ENCODE results near the gene GUCY1A1.

DNA sequence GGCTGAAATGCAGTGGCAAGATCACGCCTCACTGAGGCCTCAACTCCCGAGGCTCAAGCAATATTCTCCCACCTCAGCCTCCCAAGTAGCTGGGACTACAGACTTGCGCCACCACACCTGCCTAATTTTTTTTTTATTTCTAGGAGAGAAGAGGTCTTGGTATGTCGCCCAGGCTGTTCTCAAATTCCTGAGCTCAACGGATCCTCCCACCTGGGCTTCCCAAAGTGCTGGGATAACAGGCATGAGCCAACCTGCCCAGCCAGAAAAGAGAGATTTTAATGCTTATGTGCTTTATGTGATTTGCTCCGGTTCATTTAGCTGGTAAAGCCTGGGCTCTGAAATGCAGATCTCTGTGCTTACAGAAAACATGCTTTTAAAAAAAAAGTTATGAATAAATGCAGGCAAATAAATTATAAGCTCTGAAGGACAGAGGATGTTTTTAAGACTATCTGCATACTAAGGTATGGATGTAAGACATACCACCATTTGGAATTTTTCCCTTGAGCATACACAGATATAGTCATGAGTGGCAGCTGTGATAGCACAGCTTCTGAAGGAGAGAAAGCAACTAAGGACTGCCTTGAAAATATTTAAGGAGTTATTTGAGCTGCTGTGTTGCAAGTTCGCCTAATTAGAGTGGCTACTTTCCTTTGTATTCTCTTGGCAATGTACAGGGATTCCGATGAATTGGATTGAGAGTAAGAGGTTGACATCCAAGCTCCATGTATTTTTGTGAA lies 106.0 kb downstream of the GUCY1A1 start:
- TF ChIP-seq, protein P1, sequence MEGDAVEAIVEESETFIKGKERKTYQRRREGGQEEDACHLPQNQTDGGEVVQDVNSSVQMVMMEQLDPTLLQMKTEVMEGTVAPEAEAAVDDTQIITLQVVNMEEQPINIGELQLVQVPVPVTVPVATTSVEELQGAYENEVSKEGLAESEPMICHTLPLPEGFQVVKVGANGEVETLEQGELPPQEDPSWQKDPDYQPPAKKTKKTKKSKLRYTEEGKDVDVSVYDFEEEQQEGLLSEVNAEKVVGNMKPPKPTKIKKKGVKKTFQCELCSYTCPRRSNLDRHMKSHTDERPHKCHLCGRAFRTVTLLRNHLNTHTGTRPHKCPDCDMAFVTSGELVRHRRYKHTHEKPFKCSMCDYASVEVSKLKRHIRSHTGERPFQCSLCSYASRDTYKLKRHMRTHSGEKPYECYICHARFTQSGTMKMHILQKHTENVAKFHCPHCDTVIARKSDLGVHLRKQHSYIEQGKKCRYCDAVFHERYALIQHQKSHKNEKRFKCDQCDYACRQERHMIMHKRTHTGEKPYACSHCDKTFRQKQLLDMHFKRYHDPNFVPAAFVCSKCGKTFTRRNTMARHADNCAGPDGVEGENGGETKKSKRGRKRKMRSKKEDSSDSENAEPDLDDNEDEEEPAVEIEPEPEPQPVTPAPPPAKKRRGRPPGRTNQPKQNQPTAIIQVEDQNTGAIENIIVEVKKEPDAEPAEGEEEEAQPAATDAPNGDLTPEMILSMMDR (conservative IDR thresholded peaks at IDR 0.05; ENCODE audit: low read depth, low read length) = no peak
- TF ChIP-seq EZH2 (IDR thresholded peaks at IDR 0.05; ENCODE audit: low read length, unreplicated experiment) (no peak), EZH2phosphoT487 (IDR thresholded peaks at IDR 0.05; ENCODE audit: borderline replicate concordance, low read length) (no peak)

All from PC-3 (cell line).